OCI-M2 (cell line): Measurements from ENCODE around the gene TTC34.
"Not testable (repeated sequence)": the region's sequence is repeated elsewhere in the genome, so short reads cannot be mapped to it uniquely, and the experiment has no call there.

Source experiments
- DNase-seq: peaks from one replicate; lab custom pipeline; 2025; ENCODE audit not compliant: unreplicated experiment; lab: John Stamatoyannopoulos, UW

TTC34 gene

DNA sequence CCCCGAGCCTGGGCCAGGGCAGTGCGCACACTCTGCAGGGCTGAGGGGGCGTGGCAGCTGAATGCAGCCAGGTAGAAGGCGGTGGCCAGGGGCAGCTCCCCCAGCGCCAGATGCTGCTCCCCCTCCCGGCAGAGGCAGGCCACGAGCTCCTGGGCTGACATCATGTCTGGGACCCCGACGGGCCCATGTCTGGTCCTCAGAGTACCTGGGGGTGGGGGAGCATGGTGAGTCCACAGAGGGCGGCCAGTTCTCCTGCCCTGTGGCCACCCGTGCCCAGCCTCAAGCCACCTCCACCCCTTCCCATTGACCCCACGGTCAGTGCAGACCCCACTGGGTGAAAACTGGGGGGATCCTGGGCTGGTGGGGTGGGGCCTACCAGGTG is 838 bp downstream of the TTC34 start:
- no peak for DNase-seq

DNA sequence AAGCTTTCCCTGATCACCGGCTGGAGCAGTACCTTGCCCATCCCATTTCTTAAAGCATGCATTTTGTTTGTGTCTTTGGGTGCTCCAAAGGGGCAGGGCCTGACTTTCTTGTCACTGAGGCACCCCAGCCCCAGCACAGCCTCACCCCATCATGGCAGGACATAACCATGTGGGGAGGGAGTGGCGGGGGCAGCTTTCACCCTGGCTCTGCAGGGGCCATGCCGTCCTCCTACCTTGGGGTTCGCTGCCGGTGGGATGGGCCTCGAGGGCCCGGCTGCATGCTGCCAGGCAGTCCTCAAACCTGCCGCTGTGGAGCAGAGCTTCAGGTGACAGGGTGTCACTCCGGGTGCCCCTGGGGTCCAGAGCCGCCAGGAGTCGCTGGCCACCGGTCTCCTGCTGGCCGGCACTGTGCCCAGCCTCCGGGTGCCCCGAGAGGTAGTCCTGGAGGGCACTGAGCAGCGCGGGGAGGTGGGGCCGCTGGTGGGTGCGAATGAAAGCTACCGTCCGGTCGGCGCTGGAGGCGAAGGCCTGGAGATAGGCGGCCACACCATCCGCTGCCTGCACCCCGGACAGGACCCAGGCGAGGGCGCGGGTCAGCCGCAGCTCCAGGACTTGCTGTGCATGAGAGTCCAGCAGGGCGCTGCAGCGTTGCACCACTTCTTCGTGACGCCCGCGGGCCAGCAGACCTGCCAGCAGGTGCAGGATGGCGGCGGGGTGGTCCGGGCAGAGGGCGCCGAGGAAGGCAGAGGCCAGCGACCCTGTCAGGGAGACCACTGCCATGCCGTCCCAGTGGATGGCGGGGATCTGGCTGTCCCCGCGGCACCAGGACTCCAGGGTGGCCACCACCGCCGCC is 1.5 kb downstream of the TTC34 start:
- DNase-seq: no peak

DNA sequence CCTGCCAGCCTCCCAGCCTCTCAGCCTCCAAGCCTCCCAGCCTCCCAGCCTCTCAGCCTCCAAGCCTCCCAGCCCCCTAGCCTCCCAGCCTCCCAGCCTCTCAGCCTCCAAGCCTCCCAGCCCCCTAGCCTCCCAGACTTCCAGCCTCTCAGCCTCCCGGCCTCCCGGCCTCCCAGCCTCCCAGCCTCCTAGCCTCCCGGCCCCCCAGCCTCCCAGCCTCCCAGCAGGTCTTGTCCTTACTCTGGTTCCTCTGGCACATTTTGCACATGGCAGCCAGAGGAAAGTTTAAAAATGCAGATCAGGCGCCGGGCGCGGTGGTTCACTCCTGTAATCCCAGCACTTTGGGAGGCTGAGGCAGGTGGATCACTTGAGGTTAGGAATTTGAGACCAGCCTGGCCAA is 2.5 kb downstream of the TTC34 start:
- DNase-seq: not testable (repeated sequence)

DNA sequence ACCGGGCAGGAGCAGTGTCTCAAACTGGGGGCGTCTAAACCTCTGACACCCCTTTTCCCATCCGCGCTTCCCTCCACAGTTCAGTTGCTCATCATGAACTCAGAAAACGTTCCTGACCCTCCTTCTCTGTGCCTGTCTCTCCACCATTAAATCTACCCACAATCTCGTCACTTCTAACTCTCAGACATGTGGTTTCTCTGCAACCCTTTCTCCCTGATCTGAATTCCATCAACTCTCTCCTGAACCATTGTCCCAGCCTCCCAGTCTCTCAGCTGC is 3.8 kb downstream of the TTC34 start:
- DNase-seq: no peak

DNA sequence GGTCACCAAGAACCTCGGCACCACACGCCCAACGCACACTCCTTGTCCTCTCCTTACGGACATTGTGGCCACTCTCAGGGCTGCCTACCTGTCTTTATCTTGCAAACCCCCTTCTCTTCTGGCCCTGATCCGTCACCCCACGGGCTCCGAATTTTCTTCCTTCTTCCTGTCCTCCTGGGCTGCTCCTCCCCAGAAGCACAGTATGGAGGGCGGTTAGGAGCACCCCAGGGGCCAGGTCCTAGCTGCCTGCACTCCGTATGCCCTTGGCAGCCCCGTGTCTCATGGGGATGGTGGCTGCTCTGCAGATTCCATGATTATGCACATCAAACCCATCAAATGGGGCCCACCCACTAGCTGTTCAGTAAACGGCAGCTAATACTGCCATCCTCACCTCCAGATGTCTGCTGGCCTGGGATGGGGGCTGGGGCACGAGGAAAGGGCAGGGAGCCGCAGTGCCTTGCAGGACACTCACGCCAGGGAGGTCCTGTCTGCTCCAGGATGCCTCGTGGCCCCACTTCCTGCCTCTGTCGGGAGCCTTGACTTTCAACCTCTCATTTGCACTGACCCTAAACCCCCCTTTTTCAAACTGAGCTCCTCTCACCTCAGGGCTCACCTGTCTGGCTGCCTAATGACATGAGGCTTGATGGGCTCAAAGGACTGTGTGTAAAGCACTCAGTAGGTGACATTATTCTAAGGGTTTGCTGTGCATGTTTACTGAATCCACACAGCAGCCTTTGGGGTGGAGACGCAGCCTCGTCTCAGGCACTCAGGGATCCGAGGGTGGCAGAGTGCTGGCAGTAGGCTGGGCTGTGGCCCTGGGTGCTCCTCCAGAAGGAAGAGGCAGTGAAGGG is 4.4 kb downstream of the TTC34 start:
- no peak for DNase-seq

DNA sequence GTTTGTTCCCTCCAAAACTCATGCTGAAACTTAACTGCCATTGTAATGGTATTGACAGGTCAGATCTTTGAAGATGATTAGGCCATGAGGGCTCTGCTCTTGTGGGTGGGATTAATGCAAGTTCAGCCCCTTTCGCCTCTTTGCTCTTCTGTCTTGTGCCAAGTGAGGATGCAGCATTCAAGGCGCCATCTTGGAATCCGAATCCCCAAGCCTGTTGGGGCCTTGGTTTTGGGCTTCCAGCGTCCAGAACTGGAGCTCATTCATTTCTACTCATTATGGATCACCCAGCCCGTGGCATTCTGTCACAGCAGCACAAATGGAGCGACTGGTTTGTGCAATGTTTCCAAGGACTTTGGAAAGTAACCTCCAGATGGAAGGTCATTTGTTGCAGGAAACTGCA is 5.6 kb downstream of the TTC34 start:
- no peak for DNase-seq

DNA sequence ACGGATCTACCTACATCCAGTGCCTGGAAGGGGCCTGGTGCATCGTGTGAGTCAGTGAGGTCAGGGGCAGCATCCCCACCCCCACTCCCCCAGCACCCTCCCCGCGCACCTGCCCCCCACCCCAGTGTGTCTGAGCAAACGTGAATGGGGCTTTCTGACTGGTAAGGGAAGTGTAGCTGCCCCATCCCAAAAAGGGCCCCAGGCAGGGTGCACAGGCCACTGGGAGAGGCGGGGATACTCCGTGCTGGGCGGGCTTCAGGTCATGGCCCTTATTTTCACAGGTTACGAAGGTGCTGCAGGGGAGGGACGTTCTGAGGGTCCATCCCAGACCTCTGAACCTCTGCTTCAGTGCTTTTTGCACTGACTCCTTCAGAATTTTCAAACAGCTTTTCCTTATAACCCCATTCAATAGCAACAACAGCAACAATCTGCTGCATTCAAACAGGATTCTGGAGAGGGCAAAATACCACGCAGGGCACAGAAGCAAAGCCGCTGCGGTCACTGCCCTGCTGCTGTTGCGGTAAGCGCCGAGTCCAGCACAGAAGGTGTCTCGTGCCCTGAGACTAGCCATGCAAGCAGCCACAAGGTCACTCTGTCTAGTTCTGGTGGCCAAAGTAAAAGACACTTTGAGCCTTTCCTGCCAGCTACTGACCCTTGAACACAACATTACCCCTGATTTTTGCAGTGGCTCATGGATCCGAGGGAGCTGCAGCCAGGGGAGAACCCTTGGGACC is 10.3 kb downstream of the TTC34 start:
- no peak for DNase-seq

DNA sequence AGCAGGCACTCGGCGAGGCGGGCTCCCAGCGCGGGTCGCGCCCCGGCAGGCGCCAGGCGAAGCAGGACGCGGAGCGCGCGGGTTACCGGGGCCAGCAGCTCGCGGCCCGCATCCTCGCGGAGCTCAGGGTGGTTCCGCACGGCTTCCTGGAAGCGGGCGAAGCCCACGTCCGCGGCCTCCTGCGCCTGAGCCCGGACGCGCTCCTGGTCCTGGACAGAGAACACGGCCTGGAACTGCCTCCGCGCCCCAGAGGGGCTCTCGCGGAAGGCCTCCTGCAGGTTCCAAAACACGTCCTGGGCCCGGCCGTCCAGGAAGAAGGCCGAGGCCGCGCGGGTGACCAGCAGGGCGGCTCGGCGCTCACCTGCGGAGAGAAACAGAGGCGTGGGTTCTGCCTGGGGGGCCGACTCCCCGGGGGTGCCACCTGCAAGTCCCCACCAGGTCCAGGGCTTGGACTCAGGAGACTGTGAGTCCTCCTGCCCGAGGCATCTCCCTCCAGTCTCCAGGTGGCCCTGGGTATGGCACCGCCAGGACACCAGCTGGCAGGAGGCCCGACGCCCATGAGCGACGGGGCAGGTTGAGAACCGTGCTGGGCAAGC is 11.4 kb downstream of the TTC34 start:
- no peak for DNase-seq

DNA sequence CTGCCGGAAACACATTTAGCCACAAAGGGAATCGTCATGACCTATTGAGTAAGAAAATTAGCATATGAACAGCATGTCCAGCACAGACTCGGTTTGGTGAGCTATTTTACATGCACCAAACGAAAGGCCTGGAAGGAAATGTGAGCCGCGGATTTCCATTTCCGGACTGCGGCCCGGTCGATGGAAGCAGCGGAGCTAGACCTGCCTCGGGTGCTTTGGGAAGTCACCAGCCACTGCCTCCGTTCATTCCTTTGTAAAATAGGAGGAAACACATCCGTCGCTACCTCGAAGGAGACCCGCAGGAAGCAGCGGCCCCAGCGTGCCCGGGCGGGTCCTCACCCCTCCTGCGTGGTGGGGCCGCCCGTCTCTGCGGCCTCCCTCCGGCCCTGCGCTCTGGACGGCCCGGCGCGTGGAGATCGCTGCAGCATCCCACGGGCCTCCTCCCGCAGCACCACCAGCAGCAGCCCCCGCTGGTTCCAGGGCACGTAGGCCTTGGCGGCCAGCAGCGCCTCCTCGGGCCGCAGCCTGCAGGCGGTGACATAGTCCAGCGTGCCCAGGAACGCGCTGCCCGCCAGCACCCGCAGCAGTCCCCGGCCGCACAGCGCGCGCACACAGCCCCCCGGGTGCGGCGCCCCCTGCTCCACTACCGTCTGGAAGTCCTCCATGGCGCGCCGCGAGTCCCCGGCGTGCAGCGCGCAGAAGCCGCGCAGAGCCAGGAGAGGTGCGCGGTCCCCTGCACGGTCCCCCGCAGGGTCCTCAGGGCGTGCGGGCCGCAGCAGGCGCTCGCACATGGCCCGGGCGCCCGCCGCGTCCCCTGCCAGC is 12.1 kb downstream of the TTC34 start:
- no peak for DNase-seq

DNA sequence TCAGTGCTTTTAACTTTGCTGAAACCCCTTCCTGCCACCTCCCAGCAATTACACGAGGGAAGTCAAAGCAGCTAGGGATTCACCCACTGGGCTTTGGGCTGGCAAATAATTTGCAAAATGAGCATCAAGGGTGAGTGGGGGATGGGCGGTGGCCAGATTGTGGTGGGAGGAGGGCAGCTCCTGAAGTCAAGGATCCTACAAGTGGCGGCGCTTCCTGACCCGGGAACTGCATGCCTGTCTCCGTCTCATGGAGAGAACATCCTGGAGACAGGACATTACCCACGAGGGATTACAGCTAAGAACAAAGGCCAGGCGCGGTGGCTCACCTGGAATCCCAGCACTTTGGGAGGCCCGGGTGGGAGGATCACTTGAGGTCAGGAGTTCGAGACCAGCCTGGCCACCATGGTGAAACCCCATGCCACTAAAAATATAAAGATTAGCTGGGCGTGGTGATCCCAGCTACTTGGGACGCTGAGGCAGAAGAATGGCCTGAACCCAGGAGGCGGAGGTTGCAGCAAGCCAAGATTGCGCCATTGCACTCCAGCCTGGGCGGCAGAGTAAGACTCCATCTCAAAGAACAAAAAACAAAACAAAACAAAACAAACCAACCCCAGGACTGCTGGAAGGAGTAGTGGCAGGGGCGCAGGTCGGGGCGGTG is 12.9 kb downstream of the TTC34 start:
- DNase-seq: no peak

DNA sequence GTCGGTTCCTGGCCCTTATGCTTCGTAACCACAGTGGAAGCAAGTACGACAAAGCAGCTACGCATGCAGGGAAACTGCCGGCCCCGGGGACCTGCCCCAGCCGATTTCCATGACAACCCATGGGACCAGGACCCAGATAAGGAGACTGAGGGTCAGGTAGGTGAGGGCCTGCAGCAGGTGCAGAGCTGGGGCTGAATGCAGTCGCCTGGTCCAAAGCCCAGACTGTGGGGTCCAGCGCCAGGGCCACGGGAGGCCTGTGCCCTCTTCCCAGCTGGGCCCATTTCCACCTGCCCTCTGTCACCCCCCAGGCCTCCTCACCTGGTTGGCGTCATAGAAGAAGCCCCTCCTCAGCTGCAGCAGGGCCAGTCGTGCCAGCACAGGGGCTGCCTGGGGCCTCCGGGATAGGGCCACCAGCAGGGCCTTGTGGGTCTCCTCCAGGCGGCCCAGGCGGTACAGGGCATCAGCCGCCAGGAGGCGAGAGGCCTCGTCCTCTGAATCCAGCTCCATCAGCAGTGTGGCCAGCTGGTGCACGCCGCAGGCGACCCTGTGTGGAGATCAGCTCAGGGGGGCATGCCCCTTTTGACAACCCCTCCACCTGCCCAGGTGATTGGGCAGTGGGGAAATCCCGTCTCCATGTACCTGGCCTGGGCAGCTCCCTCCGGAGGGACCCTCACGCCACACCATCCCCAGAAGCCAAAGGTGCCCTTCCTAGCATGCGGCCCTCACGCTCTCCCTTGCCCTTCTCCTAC is 14.2 kb downstream of the TTC34 start:
- DNase-seq: no peak

DNA sequence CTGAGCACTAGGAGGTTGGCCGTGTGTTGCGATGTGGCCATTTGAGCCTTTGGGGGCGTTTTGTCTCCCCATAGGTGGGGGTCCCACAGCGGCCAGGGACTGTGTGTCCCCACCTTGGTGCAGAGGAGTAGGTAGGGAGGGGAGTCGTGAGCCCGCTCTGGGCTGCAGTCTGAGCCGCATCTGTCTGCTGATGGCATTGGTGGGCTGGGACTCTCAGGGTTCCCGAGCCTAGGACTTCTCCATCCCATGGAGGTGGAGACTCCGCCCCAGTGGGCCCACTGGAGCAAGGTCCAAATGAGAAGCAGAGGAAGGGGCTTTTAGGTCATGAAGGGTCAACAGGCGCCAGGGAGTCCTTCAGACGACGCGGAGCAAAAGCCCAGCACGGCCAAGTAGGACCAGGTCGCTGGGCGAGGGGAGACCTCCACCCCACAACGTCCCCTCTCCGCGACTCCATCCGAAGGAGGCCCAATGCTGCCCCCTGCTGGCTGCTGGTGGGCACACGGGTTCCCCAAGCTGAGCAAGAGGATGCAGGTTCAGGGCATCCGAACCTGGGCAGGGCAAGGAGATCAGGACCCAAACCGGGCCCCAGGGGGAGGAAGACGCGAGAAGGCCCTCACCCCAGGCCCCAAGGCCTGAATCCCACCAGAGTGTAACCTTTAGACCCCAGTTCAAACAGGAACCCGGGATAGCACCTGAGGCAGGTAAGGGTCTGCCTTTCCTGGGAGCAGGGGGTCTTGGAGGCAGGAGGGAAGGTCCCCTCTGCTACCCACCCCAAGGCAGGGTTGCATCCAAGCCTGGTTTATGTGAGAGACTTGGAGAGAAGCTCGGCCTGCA is 14.9 kb downstream of the TTC34 start:
- no peak for DNase-seq

DNA sequence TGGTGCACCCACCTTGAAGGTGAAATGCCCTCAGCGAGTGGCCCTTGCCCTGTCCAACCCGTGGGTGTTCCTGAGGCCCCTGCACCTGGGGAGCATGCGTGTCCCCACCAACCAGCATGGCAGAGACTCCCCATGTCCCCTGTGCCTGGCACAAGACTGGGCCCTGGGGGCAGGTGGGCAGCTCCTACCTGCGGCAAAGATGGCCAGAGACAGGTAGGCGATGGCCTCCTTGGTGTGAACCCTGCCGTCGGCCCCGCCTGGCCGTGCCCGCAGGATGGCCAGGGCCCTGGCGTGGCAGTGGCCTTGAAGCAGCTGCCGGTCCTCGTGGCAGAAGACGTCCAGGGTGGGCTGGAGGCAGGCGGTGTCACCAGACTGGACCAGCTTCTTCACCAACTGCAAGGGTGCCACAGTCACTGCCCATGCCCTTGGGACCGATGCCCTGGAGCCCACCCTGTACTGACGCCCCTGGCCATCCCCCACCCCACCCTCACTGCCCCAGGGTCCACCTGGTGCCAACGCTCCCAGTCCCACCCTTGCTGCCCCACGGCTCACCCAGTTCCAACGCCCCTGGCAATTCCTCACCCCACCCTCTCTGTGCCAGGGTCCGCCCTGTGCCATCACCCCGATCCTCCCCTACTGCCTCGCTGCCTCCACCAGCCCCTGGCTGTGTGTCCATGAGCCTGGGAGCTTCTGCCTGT is 15.7 kb downstream of the TTC34 start:
- no peak for DNase-seq

DNA sequence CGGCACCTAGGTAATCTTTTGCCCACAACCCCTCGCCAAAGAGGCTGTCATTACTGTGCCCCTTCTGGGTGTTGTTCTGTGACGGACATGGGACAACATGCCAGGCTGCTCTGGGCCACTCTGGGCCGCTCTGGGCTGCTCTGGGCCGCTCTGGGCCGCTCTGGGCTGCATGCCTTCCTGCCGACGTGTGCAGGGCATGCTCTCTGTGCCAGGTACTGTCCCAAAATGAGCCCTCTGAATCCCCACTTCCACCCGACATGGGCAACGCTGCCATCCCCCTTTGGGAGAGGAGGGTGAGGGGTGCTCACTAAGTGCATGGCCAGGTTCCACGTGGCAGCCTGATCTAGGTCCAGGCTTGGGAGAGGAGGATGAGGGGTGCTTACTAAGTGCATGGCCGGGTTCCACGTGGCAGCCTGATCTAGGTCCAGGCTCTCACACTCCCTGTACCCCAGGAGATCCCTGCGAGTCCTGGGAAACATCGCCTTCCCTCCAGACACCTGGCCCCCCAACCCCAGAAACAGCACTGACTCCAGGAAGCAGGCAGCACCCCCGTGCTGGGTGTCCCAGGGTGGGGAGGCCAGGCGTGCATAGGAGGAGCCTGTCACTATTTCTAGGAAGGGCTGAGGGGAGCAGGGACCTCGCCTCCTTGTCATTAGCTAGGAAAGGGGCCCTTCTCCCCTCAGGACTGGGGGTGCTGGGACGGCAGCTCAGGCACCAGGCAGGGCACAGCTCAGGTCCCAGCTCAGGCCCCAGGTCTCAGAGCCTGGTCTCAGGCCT is 16.5 kb downstream of the TTC34 start:
- no peak for DNase-seq

DNA sequence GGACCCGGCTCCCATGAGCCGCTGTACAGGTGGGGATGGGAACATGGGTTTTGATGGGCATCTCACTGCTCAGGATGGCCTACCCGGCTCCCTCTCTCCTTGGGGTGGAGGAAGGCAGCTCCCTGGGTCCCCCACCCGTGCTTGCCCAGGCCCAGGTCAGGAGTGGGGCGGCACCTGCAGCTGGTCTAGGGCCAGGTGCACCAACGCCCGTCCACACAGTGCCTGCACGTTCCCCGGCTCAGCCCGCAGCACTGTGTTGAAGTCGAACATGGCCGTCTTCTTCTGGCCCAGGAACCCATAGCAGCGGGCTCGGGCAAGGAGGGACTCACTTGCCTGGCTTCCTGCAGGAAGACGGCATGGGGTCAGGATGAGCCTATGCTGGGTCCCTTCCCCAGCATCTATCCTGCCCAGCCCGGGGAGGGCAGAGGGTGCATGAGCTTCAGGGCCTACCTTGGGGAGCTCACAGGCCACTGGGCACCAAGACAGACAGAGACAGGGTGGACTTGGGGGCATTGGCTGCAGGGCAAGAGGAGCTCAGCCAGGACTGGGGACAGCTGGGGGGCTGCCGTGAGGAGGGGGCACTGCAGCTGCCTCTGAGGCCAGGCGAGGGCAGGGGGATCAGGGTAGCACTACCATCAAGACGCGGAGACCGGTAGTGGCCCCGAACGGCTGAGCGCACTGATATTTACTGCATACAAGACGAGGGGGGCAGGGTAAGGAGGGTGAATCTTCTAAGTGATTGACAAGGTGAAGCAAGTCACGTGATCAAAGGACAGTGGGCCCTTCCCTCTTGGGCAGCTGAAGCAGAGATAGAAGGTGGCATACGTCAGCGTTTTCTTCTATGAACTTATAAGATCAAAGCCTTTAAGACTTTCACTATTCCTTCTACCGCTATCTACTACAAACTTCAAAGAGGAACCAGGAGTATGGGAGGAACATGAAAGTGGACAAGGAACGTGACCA is 17.8 kb downstream of the TTC34 start:
- no peak for DNase-seq

DNA sequence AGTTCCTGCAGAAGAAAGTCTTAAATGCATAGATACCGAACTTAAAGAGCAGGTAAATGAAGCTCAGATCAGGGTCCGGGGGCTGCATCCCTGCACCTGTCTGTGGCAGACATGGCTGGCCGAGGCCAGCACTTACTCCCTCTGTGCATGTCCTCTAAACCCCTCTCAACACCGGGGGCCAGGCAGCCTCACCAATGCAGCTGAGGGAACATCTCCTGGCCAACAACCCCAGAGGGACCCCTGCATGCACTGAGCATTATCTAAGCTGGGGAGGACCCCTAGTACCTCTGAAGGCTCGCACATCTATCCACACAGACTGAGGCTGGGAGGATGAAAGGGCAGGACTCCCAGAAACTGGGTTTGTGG is 18.4 kb downstream of the TTC34 start:
- DNase-seq: no peak
